Gastroesophageal sphincter (tissue), 3 donors: ENCODE data around the gene MAPT.

Experiments
- CTCF ChIP-seq, 4 experiments: fragments of 200-600 bp in 2 of 4; fragments of 450-650 bp in 2 of 4; sonication (generic) in 1 of 4; IDR thresholded peaks; one replicate each; pipeline ENCODE4 v1.5.1; 2017 to 2019; ENCODE audit warnings: antibody characterized with exemption in 4 of 4, mild to moderate bottlenecking in 2 of 4, moderate library complexity in 2 of 4
- POLR2A ChIP-seq, 2 donors: fragments of 450-650 bp; IDR thresholded peaks; one replicate each; pipeline ENCODE4 v1.6.1; 2017; ENCODE audit warnings: antibody characterized with exemption in 2 of 2, mild to moderate bottlenecking in 2 of 2, moderate library complexity in 1 of 2
- POLR2AphosphoS5 ChIP-seq: sonication (generic); formaldehyde crosslinking; IDR thresholded peaks from one replicate; pipeline ENCODE4 v1.6.1; 2017; ENCODE audit warnings: antibody characterized with exemption

GRCh38 chr17:45994987-45995386, 100.6 kb downstream of the MAPT start:
- TF ChIP-seq CTCF (IDR thresholded peaks at IDR 0.05) (no peak), POLR2AphosphoS5 (no peak), POLR2A (IDR thresholded peaks at IDR 0.05) (no peak)
